HG02840 (cell line): ENCODE results near the gene CDC40.
"Not testable (repeated sequence)": the region's sequence is repeated elsewhere in the genome, so short reads cannot be mapped to it uniquely, and the experiment has no call there.

Experiments used
- ATAC-seq: cut with Tn5 transposase; IDR thresholded peaks from one replicate; pipeline ENCODE4 v1.9.1; 2021; ENCODE audit warnings: mild to moderate bottlenecking, moderate library complexity, moderate number of reproducible peaks; ENCODE audit not compliant: unreplicated experiment, low FRiP score

The CDC40 gene

DNA sequence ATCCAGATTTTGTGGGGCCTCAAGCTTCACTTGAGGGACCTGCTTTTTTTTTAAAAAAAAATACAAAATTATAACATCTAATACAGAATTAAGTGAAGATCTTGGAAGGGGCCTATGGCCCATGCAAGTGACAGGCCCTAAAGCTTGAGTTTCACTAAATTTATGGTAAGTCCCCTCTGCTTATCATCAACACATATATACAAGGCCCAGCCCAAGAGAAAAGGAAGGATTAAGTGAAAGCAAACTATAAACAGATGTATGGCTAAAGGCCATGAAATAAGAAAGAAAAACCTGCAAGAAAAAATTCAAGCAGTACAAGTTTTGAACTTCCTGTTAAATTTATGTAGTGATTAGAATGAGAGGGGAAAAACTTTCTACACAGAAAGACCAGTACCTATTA lies 86.8 kb downstream of the CDC40 start:
- no peak for ATAC-seq

DNA sequence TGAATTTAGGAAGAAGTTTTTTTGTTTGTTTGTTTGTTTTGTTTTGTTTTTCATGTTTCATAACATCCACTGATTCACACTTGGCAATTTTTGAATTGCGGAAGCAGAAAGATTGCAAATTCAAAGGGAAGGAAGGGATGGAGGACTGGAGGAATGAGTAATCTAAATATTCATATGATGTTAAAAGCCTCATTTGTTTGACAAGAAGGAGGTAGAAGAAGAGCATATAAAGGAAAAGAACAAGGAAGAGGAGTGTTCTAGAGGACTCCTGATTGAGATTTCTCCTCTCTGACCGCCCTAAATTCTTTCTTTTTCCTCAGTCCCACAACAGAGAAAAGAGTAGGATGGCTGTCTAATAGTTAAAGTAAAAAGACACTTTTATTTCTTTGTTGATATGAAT lies 89.4 kb downstream of the CDC40 start:
- ATAC-seq = no peak

DNA sequence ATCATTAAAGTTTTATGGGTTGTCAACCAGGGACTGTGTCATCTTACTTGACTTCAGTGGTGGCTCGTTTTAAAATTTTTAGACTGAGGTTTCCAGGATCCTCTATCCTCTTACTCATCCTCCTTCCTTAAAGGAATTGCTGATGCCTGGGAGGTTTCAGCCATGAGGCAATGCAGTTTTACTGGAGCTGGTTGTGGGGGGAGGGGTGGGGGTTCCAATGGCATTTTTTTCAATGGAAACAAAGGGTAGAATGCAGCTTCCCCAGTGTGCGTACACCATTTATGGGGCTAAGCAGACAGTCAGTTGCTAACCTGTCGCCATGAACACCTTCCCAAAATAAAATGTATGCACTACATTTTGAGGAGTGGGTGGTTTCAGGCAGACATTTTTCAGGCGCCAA lies 89.9 kb downstream of the CDC40 start:
- no peak for ATAC-seq

DNA sequence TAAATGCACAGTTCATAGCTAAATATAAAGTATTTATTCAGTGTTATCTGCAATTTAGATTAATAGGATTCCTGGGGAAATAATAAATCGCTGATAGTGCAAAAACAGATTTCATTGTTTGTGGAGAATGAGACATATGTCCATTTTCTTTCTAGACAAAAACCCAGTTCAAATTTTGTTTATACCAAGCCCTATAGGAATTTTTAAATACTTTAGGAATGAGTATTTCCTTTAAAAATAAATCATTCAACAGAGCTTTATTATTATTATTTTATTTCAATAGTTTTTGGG lies 91.5 kb downstream of the CDC40 start:
- ATAC-seq = no peak

DNA sequence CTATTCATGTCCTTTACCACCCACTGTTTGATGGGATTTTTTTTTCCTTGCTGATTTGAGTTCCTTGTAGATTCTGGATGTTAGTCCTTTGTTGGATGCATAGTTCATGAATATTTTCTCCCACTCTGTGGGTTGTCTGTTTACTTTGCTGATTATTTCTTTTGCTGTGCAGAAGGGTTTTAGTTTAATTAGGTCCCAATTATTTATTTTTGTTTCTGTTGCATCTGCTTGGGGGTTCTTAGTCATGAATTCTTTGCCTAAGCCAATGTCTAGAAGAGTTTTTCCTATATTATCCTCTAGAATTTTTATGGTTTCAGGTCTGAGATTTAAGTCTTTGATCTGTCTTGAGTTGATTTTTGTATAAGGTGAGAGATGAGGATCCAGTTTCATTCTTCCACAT lies 92.6 kb downstream of the CDC40 start:
- not testable (repeated sequence) for ATAC-seq

DNA sequence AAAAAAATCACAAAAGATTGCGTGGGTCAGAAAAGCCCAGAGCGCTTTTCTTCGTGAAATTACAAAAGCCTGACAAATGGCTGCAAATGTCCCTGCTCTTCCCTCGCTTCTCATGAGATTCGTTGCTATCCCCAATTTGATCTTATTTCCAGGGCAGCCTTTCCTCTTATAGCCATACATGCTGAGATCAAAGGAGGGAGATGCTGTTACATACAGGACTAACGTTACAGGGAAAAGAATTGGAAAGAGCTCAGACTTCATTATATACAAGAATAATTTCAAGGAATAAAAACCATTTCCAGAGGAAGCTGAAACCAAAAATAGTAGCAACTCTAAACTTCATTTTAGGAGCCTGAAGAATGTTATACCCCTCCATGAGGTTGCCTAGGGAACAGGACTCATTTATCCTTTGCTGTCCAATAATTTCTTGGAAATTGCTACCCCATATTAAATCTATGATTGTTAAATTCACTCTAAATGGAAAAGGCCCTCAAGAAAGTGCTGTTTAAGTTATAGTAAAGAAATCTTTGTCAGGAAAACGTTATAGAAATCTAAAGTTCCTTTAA lies 97.0 kb downstream of the CDC40 start:
- ATAC-seq = no peak
